GM18907 (cell line): Measurements from ENCODE around the gene PCID2.

ENCODE experiments used
- ATAC-seq: cut with Tn5 transposase; IDR thresholded peaks from one replicate; pipeline ENCODE4 v1.9.1; 2021; ENCODE audit warnings: mild to moderate bottlenecking, moderate library complexity; ENCODE audit not compliant: unreplicated experiment

Gene PCID2

DNA sequence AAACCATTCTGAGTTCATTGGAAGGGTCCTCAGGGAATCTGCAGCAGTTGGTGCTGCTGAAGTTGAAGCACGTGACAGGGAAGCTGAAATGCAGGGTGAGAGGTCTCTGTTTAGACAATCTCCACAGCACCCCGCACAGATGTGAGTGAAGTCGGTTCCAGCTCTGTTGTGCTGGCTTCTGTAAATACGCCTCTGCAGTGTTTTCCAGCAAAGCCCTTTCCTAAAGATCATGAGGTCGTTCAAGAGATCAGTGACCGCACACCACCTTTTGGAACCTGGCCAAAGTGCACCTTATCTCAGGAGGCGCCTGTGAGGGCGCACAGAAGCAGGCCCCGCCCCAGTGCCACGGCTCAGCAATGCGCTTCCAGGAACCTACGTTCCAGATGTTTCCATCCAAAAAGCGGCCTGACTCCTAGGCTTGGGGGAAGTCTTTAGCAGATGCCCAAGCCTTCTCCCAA, 11.7 kb upstream of the PCID2 start:
- no peak for ATAC-seq

DNA sequence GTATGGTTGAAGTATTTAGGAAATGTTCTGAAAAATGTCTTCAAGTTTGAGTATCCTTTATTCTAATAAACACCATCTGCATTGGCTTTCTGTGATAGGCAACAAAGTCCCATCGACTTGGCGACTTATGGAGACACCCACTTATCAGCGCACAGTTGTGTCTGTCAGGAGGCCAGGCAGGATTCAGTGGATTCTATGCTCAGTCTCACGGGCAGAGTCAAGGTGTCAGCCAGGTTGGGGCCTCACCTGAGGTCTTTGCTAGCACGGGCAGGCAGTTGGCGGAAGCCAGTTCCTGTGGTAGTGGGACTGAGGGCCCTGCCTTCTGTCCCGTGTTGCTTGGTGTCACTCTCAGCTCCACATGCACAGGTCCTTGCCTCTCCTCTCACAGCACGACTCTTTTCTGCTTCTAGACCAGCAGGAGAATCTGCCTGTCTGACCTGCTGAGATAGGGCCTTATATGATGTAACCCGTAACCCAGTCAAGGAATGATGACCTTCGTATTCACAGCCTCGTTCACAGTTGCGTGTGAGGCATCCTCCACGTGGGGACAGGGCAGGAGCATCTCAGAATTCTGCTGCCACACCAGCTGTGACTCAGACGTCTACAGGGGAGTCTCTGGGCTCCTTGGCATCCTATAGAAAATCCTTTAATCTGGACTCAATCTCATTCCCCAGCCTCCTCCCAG, 10.9 kb upstream of the PCID2 start:
- ATAC-seq: no peak

GRCh38 chr13:113218586-113218985, 10.1 kb upstream of the PCID2 start:
- no peak for ATAC-seq

DNA sequence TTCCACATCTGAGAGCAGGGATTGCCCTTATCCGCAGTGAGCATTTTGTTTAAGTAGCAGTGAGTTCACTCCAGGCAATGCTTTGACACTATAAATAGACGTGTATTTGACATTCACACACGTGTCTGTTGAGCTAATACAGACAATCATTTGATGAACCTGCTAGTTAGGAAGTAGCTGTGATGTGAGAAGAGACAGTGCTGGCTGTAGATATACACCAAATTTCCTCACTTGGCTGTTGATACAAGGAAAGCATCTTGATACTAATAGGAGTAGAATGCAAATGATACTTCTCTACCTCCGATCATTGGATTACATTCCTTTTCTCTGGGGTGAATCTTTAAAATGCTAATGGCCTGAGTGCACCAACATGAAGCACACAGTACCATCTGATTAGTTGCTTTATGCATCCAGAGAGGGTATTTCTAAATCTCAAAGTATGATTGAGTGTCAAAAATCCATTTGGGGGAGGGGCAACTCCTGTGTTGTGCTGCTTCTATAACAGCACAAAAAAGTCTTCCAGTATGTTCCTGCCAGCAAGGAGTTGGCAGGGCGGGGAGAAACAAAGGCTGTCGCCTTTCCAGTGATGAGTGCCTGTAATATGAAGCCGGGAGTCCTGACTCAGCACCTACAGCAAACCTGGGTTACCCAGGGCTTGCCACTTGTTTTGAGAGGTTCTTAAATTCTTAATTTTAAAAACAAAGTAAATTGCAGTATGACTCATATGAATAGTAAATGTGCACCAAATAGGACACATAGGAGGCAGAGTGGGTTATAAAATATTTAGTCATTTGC, 8.0 kb upstream of the PCID2 start:
- no peak for ATAC-seq

DNA sequence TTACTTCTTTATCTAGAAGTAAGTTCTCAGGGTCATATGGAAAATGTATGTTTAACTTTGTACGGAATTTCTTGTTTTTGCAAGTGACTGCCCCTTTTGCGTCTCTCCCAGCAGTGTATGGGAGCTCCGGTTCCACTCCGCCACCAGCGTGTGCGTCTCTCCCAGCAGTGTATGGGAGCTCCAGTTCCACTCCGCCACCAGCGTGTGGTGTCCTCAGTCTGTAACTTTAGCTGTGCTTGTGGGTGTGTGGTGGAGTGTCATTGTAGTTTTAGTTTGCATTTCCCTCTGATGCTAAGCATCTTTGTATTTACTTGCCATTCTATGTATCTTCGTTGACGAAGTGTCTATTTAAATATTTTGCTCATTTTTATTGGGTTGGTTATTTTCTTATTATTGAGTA, 3.3 kb upstream of the PCID2 start:
- ATAC-seq: no peak

- ATAC-seq: no peak
Observed at GRCh38 chr13:113210833-113211232, 2.4 kb upstream of the PCID2 start.

DNA sequence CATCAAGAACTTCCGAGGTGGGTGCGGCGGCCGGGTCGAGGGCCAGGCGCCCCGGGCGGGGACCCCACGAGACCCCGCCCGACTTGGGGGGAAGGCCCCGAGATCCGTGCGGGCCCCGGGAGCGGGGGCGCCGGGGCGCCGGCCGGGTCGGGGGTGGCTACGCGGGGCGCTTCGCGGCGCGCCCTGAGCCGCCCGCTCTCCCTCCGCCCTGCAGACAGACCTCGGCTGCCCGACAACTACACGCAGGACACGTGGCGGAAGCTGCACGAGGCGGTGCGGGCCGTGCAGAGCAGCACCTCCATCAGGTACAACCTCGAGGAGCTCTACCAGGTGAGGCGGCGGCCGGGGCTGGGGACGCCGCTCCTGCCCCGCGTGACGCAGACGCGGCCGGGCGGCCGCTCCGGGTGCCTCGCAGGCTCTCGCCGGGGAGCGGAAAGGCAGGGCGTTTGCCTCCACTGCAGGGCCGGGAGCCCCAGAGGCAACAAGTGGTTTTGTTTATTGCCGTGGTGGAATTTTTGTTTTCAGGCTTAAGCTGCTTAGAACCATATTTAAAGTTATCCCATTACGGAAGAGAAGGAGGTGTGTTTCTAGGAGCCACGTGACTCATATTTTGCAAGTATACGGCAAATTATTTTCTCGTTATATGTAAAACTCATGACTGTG, 1.4 kb upstream of the PCID2 start:
- peak; percentile 41 for ATAC-seq

DNA sequence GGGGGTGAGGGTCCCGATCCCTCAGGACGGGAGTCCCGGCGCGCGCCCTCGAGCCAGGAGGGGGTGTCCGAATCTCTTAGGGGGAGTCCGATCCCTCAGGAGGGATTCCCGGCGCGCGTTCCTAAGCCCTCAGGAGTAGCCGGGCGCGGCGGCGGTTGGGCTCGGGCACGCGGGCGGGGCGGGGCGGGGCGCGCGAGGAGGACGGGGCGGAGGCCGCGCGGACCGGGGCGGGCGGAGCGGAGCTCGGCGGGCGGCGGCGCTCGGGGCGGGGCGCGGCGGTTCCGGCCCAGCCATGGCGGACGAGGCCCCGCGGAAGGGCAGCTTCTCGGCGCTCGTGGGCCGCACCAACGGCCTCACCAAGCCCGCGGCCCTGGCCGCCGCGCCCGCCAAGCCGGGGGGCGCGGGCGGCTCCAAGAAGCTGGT, 878 bp upstream of the PCID2 start, which contains the start of gene CUL4A:
Gene CUL4A (plus strand): TSS at position 278 of the 423 bp plus-strand sequence. CDS start 15 bp downstream, at position 293.
- ATAC-seq: peak; percentile 43

DNA sequence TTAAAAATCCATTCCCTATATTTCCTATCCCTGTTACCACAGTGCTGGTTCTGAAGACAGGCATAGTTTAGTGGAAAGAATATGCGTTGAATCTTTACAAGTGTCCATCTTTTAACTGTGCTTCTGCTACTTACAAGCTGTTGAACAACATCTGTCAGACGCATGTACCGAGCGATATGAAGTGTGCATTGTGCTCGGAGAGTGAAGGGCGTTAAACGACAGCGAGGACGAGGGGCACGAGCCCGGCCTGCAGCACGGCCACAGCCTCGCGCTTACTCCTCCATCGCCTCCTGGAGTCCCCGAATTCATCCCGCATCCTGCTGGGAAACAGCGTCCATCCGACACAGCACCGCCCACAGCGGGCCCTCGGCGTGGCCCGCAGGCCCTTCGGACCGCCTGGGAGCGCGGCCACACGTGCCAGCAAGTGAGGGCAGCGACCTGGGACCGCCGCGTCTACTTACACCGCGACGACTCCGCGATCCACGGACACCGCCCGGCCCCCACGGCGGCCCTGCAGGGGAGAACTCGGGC, 514 bp downstream of the PCID2 start:
- ATAC-seq: peak; percentile 18

GRCh38 chr13:113207460-113207859, 1.0 kb downstream of the PCID2 start:
- ATAC-seq: no peak

DNA sequence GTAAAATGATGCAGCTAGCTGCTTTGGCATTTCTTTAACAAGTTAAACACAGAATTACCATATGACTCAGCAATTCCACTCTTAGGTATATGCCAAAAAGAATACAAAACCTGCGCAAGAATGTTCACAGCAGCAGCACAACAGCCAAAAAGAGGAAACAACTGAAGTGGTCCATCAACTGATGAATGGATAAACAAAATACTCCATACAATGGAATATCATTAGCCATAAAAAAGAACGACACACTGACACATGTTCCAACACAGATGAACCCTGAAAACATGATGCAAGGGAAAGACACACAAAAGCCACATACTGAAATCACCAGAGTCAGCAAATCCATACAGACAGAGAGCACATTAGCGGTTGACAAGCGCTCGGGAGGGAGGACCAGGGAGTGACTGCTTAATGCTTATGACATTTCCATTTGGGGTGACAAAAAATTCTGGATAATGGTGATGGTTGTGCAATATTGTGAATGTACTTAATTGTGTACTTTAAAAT, 3.0 kb downstream of the PCID2 start:
- no peak for ATAC-seq

GRCh38 chr13:113204378-113204734, 4.1 kb downstream of the PCID2 start:
- no peak for ATAC-seq

DNA sequence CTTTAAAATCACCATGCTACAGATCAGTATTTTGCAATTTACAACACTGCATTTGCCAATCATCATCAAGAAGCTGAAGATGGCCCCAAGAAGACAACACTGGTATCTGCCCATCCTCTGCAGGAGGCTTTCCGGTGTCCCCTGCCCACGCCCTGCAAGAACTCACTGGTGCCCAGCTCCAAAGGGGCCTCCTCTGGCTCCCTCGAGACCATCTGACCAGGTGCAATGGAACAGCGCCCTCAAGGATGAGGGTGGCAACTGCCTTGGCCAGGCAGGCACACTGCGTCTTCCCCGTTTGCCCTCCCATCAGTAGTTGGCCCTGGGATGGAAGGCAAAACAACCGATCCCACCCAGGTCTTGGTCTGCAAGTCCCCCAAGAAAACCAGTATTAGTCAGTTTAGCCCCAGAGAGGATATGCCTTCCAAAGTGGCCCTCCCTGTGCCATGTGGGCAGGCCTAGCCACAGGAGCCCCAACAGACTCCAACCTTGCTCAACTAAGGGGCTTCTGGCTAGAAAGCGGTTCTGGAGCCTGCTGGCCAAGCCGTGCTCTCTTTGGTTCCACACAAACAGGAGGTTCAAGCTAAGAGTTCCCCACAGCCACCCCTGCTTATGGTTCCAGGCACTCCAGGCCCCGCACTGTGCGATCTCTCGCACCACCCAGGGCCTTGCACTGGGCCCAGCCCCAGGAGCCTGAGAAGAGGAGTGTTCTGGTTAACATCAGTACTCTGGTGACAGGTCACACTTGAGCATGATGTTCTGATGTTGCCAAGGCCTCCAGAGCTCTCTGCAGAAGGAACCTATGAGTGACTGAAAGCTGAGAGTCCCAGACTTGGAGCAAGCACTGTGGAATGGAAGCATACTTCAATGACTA, 4.7 kb downstream of the PCID2 start:
- ATAC-seq: no peak

GRCh38 chr13:113202912-113203311, 5.6 kb downstream of the PCID2 start:
- no peak for ATAC-seq

- ATAC-seq: no peak
Observed at GRCh38 chr13:113201815-113202214, 6.7 kb downstream of the PCID2 start.

- no peak for ATAC-seq
Observed at GRCh38 chr13:113196970-113197737, 11.3 kb downstream of the PCID2 start.

GRCh38 chr13:113195360-113195759, 13.1 kb downstream of the PCID2 start:
- ATAC-seq: no peak

DNA sequence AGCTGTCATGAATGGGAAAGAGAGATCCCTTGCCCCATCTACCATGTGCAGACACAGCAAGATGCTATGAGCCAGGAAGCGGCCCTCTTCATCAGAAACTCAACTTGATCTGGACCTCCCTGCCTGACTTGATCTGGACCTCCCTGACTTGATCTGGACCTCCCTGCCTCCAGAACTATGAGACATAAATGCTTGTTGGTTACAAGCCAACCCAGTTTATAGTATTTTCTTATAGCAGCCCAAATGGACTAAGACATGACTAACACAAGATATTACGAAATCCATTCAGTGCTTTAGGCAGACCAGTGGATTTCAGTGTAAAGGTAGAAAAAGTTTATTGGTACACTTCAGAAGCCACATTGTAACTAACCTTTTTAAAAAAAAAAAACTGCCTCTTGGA, 15.6 kb downstream of the PCID2 start:
- ATAC-seq: no peak

GRCh38 chr13:113192279-113192678, 16.2 kb downstream of the PCID2 start:
- ATAC-seq: no peak

DNA sequence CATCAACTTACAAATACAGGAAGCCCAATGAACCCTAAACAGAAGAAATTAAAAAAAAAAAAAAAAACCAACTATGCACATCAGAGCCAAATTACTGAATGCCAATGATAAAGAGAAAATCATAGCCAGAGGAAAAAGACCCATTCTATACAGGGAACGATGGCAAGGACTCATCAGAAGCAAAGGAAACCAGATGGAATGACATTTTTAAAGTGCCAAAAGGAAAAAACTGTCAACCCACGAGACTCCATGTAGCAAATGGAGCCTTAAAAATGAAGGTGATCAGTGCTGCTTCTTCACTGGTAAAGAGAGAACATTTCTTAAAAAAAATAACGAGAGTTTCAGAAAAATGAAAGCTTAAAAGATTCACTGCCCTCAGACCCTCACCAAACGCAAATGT, 18.3 kb downstream of the PCID2 start:
- no peak for ATAC-seq
